22Rv1 (cell line): ENCODE data around the gene FLAD1.

ENCODE experiments used
- H3K27ac ChIP-seq: fragments of 450-650 bp; 2 replicates; pipeline ENCODE4 v1.5.1; 2017
- ZFX ChIP-seq: fragments of 450-650 bp; IDR thresholded peaks from 2 replicates; pipeline ENCODE4 v1.6.1; 2017; ENCODE audit warnings: antibody characterized with exemption, borderline replicate concordance
- TF ChIP-seq, protein P1 (sequence below): fragments of 450-650 bp; IDR thresholded peaks from 2 replicates; pipeline ENCODE4 v1.5.1; 2017; ENCODE audit warnings: mild to moderate bottlenecking

The FLAD1 gene

DNA sequence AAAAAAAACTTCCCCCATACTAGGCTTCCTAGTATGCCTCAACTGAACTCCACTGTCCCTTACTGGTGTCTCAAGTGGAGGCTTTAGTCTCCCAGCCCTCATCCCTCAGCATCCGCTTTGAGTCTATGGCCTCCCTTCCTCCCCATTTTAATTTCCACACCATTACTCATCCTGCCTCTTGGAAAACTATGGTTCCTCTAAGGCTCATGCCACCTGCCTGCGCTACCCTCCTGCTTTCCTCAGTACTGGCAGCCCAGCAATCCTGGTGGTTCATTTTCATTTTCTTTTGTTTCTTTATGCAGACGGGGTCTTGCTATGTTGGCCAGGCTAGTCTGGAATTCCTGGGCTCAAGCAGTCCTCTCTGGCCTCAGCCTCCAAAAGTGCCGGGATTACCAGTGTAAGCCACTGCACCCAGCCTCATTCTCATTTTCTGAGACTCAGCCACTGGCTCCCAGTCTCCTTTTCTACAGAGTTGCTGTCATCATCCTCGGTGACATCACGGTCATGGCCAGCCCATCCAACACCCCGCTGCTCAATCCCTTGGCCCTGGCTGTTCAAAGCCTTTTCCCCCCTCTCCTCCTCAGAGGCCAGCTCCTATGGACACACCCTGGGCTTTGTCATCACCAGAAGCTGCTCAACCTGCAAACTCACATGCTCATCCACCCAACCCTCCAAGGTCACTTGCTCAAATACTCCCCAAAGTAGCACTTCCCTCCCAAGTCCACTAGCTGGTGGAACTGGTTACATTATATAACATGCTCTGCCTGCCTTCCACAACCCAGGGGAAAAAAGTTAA is 44.3 kb upstream of the FLAD1 start:
- no peak for TF ChIP-seq ZFX
- TF ChIP-seq, protein P1, sequence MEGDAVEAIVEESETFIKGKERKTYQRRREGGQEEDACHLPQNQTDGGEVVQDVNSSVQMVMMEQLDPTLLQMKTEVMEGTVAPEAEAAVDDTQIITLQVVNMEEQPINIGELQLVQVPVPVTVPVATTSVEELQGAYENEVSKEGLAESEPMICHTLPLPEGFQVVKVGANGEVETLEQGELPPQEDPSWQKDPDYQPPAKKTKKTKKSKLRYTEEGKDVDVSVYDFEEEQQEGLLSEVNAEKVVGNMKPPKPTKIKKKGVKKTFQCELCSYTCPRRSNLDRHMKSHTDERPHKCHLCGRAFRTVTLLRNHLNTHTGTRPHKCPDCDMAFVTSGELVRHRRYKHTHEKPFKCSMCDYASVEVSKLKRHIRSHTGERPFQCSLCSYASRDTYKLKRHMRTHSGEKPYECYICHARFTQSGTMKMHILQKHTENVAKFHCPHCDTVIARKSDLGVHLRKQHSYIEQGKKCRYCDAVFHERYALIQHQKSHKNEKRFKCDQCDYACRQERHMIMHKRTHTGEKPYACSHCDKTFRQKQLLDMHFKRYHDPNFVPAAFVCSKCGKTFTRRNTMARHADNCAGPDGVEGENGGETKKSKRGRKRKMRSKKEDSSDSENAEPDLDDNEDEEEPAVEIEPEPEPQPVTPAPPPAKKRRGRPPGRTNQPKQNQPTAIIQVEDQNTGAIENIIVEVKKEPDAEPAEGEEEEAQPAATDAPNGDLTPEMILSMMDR = no peak
- H3K27ac ChIP-seq = peak overlapping the region; percentile 99

DNA sequence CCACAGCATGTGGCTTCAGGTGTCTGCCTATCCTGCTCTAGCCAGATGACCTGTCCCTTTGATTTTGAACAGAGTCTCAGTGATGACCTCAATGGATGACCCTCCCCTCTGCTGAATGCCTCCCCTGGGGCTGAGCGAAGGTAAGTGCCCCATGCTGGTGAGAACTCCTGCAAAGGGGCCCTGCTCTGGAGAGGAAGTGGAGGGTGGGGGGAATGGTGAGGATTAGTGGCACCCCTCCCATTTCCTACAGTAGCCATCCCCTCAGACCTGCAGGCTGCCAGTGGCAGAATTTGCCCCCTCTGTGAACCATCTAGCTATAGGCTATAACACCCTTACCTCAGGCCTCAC is 43.0 kb upstream of the FLAD1 start:
- no peak overlapping the region for H3K27ac ChIP-seq
- TF ChIP-seq ZFX = no peak
- TF ChIP-seq, protein P1 = no peak

DNA sequence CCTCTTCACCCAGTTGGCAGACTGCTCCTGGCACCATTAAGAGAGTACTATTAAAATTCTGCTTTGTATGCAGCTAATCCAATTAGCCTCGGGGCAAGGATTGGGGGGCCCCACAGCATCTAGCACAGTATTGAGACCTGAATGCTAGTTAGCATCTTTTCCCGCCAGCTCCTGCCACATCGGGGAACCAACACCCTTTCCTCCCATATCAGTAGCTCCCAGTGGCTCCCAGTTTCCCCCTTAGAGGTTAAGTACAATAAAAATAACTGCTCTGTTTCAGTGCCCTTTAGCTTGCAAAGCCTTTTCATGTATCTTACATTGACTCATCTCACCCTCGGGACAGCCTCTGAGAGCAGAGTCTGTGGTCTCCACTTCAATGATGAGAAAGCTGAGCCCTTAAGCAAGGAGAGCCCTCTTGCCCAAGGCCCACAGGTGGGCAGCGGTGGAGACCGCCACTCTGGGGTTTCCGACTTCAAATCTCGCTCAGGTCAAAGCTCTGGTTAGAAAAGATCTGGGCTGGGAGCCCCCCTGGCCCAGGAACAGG is 42.4 kb upstream of the FLAD1 start:
- TF ChIP-seq, protein P1 = no peak
- TF ChIP-seq ZFX = no peak
- no peak overlapping the region for H3K27ac ChIP-seq

DNA sequence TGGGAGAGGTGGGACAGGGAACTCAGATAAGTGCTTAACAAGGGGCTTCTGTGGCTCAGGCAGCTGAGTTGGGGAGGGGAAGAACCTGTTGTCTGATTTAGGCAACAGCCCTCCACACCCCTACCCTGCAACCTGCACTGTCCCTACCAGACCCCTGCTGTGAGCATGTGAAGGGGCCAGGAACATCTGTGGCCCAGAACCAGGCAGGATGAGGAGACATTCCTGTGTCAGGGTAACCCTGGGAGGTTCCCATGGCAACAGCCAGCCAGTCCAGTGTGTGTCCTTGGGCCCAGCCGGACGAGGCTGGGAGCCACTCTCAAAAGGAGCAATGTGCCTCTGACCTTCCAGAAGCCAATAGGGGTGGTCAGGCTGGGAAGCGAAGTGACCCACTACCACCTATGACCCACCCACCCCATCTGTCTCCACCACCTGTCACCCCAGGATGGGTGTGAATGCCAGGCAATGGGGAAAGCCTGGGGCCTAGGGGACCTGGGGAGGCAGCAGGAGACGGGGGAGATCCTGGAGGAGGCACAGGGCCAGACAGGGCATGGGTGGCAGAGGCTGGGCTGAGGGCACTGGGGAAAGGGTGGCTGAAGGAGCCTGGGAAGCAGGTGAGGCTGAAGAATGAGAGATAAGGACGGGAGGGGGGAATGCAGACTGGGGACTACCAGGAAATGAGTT is 41.7 kb upstream of the FLAD1 start:
- TF ChIP-seq ZFX = no peak
- TF ChIP-seq, protein P1 = no peak
- no peak overlapping the region for H3K27ac ChIP-seq

DNA sequence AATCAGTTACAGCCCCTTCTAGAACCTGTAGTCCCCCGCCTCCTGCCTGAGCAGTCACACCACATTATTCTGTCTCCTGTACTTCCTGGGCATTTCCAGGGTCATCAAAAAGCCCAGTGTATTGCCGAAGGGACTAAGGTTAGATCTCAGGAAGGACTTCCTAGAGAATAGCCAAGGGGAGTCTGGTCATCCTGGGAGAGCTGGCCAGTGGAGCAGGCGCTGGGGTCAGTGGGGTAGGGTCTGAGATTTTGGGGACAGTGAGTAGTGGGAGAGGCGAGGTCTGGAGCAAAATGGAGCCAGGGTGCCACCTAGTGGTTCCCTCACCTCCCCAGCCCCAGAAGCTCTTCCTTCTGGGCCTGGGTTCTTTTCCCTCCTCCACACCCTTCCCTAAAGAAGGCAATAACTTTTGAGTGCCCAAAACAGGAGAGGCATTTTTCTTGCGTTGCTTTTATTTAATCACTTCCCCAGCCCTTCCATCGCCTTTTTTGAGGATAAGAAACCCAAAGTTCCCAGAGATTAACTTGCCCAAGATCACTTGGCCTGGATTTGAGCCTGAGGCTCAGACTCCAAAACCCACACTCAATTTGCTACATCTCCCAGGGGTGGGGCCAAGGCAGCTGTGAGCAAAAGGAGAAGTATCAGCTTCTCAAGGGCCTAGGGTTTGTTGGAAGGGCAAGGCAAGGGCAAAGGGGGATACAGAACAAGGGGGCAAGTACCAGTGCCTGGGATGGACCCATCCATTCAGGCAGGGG is 39.3 kb upstream of the FLAD1 start:
- TF ChIP-seq, protein P1 = peak; percentile 97
- TF ChIP-seq ZFX = no peak
- no peak overlapping the region for H3K27ac ChIP-seq

DNA sequence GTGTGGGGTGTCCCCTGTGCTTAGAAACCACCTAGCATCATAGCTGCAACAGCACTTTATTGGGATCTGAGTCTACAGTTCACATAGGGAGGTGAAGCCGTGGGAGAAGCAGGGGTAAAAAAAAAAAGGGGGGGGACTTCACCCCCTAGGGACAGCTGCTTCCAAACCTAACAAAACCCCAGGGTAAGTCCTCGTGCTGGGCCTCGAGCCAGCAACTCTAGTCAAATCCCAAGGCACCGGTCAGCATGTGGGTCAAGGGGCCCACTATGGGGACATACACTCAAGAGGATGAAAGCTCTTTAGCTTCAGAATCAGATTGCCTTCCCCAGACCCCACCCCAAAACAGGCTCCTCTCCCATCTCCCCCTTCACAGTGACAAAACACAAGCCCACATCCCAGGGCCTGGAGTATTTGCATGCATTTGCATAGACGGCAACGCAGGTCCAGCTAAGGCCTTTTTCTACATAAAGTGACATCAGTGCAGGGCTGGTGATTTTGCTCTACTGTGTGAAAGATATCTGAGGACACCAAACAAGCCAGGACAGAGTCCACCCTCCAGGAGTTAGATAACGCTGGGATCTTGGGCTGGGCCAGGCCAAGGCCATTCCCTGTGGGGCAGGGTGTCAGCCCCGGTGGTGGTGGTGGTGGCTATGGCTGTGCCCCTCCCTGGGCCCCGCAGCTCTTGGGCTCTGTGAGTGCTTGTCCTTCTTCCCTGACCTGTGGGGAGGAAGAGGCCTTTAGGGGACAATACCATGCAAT is 38.6 kb upstream of the FLAD1 start:
- H3K27ac ChIP-seq = no peak overlapping the region
- no peak for TF ChIP-seq ZFX
- TF ChIP-seq, protein P1 = no peak
